ENCODE results near the gene CYP20A1.
"Not testable (repeated sequence)": the region's sequence is repeated elsewhere in the genome, so short reads cannot be mapped to it uniquely, and the experiment has no call there.

The CYP20A1 gene

GRCh38 chr2:203341741-203342310 is 103.0 kb downstream of the CYP20A1 start:
- in situ Hi-C loops (cut with MboI; ENCODE audit: low sequenced_read_pairs, unreplicated experiment) = no loop called here
- TF ChIP-seq, protein P1, sequence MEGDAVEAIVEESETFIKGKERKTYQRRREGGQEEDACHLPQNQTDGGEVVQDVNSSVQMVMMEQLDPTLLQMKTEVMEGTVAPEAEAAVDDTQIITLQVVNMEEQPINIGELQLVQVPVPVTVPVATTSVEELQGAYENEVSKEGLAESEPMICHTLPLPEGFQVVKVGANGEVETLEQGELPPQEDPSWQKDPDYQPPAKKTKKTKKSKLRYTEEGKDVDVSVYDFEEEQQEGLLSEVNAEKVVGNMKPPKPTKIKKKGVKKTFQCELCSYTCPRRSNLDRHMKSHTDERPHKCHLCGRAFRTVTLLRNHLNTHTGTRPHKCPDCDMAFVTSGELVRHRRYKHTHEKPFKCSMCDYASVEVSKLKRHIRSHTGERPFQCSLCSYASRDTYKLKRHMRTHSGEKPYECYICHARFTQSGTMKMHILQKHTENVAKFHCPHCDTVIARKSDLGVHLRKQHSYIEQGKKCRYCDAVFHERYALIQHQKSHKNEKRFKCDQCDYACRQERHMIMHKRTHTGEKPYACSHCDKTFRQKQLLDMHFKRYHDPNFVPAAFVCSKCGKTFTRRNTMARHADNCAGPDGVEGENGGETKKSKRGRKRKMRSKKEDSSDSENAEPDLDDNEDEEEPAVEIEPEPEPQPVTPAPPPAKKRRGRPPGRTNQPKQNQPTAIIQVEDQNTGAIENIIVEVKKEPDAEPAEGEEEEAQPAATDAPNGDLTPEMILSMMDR (IDR thresholded peaks at IDR 0.05; ENCODE audit: borderline replicate concordance, control extremely low read depth, extremely low read depth, insufficient read depth, missing control alignments) = no peak
- no peak for DNase-seq (ENCODE audit: low spot score)

DNA sequence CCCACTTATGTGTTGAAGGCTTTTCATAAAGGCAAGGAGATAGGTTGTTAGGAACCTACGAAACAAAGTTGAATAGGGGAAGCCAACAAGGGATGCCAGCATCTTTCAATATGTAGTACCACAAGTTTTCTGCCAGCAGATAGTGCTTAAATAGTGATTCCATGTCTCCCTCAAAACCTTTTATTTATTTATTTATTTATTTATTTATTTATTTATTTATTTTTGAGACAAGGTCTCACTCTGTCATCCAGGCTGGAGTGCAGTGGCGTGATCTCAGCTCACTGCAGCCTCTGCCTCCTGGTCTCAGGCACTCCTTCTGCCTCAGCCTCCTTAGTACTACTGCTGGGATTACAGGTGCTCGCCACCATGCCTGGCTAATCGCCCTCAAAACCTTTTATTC is 103.6 kb downstream of the CYP20A1 start:
- DNase-seq (ENCODE audit: low spot score); in situ Hi-C loops (cut with MboI; ENCODE audit: low sequenced_read_pairs, unreplicated experiment): not testable (repeated sequence)

DNA sequence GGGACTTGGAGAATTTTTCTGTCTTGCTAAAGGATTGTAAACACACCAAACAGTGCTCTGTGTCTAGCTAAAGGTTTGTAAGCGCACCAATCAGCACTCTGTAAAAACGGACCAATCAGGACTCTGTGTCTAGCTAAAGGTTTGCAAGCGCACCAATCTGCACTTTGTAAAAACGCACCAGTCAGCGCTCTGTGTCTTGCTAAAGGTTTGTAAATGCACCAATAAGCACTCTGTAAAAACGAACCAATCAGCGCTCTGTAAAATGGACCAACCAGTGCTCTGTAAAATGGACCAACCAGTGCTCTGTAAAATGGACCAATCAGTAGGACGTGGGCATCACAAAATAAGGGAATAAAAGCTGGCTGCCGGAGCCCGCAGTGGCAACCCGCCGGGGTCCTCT is 105.8 kb downstream of the CYP20A1 start:
- in situ Hi-C loops (cut with MboI; ENCODE audit: low sequenced_read_pairs, unreplicated experiment) = no loop called here
- TF ChIP-seq, protein P1 (IDR thresholded peaks at IDR 0.05; ENCODE audit: borderline replicate concordance, control extremely low read depth, extremely low read depth, insufficient read depth, missing control alignments) = no peak
- DNase-seq (ENCODE audit: low spot score) = no peak

DNA sequence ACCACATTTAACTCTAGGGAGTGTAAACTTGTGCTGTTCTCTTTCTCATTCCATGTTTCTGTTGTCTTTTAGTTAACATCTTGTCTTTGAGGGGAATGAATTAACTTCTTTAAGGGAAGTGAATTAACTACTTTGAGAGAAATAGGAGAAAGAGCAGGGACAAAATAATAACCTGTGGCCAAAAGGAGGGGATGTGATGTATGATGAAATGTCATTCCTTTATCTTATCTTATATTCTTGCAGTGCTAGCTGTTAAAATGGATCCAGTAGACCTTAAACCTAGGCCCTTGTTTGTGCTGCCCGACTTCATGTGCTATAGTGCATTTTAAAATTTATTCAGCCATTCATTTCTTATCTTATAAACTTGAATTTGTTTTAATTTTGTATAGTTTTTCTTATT is 107.8 kb downstream of the CYP20A1 start:
- no peak for DNase-seq (ENCODE audit: low spot score)
- TF ChIP-seq, protein P1 (IDR thresholded peaks at IDR 0.05; ENCODE audit: borderline replicate concordance, control extremely low read depth, extremely low read depth, insufficient read depth, missing control alignments) = no peak
- in situ Hi-C loops (cut with MboI; ENCODE audit: low sequenced_read_pairs, unreplicated experiment) = no loop called here

DNA sequence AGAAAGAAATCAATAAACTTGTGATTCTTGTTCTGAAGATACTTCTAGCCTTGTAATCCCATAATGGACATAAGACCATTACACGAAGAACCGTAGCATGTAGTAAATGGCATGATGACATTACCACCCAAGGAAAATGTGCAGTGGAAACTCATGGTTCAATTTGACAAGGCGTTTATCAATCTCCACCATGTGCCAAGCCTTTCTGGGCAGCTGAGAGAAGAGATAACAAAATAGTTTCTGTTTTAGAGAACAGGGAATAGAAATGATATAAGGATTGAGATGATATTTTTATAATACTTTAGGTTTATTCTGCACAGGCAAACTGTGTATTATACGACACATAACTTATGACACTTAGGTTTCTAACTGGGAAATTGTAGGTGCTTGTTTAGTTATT is 108.6 kb downstream of the CYP20A1 start:
- no peak for DNase-seq (ENCODE audit: low spot score)
- TF ChIP-seq, protein P1 (IDR thresholded peaks at IDR 0.05; ENCODE audit: borderline replicate concordance, control extremely low read depth, extremely low read depth, insufficient read depth, missing control alignments) = no peak
- in situ Hi-C loops (cut with MboI; ENCODE audit: low sequenced_read_pairs, unreplicated experiment) = no loop called here

GRCh38 chr2:203352604-203353255 is 113.9 kb downstream of the CYP20A1 start:
- in situ Hi-C loops (cut with MboI; ENCODE audit: low sequenced_read_pairs, unreplicated experiment) = no loop called here
- TF ChIP-seq, protein P1 (IDR thresholded peaks at IDR 0.05; ENCODE audit: borderline replicate concordance, control extremely low read depth, extremely low read depth, insufficient read depth, missing control alignments) = no peak
- DNase-seq (ENCODE audit: low spot score) = no peak

GRCh38 chr2:203354966-203355365 is 116.1 kb downstream of the CYP20A1 start:
- no peak for DNase-seq (ENCODE audit: low spot score)
- in situ Hi-C loops (cut with MboI; ENCODE audit: low sequenced_read_pairs, unreplicated experiment) = no loop called here
- TF ChIP-seq, protein P1 (IDR thresholded peaks at IDR 0.05; ENCODE audit: borderline replicate concordance, control extremely low read depth, extremely low read depth, insufficient read depth, missing control alignments) = no peak
